OCI-M2 (cell line): Measurements from ENCODE around the gene NGEF.
"Not testable (repeated sequence)": the region's sequence is repeated elsewhere in the genome, so short reads cannot be mapped to it uniquely, and the experiment has no call there.

Experiments
- DNase-seq: peaks from one replicate; lab custom pipeline; 2025; ENCODE audit not compliant: unreplicated experiment; lab: John Stamatoyannopoulos, UW

NGEF gene, protein sequence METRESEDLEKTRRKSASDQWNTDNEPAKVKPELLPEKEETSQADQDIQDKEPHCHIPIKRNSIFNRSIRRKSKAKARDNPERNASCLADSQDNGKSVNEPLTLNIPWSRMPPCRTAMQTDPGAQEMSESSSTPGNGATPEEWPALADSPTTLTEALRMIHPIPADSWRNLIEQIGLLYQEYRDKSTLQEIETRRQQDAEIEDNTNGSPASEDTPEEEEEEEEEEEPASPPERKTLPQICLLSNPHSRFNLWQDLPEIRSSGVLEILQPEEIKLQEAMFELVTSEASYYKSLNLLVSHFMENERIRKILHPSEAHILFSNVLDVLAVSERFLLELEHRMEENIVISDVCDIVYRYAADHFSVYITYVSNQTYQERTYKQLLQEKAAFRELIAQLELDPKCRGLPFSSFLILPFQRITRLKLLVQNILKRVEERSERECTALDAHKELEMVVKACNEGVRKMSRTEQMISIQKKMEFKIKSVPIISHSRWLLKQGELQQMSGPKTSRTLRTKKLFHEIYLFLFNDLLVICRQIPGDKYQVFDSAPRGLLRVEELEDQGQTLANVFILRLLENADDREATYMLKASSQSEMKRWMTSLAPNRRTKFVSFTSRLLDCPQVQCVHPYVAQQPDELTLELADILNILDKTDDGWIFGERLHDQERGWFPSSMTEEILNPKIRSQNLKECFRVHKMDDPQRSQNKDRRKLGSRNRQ

DNA sequence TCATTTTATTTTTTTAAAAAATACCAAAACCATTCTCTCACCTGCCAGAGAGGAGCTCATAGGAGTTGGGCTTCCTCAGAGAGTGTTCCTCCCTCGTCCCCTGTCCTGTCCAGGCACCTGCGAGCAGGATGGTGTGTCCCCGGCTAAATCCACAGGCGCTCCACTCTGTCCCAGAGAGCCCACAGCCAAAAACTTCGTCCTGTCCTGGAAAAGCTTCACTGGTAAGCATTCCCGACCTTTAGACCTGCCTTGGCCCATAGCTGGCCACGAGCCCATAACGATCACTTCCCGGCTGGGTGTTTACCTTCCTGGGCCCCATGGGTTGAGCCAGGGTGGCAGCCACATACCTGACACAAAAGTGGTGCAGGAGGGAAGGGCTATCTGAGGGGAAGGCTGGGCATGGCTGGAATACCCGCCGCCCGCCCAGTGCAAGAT lies at the start of gene NGEF:
Gene NGEF (minus strand): TSS at position 230 of the 435 bp plus-strand sequence. CDS start 38,366 bp downstream, outside the sequence.
- DNase-seq, result no peak

DNA sequence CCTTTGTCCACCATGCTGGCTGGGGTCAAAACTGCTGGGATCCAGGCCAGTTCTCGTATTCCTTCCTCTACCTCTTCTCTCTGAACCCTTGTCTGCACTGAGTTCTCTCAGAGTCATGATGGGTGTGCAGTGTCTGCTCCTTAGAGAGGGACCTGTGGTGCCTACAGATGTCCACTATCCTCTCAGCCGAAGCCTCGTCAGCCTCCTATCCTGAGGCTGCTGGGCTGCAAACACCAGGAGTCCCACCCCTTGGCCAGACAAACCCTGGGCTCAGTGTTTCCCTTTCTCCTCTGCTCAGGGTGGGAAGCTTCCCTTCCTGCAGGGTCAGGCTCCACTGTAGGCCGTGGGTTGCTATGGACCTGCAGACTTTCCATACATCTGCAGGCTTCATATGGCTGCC lies 49.4 kb upstream of the NGEF start:
- DNase-seq, result no peak

DNA sequence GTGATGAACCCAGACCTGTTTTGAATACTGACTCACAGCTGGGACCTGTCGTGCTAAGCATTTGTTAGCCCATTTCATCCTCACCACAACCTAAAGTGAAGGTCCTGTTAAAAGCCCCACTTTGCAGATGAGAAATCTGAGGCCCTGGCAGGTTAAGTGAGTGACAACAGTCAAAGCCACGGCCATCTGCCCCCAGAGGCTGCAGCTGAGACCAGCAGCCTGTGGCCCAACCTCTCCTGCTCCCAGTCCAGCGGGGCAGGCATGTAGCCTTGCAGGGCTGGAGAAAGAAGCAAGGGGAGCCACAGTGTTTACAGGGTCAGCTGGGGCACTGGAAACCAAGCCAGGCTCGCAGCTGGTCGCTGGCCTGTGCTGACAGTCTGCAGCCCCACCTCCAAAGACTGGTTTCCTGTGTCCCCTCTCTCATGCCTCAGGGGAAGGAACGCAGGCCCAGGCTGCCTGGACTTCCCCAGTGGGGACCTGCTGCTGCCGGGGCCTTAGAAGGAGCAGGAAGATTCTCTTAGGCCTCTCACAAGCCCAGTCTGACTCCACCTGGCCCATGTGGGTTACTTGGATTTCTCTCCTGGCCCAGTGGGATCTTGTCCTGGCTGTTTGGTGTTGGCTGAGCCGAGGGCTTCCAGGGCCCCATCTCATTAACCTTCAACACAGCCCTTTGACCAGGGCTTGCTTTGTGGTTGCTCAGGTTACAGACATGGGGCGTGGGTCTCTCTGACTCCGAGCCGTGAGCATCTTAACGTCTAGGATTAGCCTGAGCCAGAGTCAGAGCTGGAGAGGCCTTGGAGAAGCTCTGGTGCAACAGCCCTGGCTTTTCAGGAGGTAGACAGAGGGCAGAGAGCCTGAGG lies 48.8 kb upstream of the NGEF start:
- no peak for DNase-seq

DNA sequence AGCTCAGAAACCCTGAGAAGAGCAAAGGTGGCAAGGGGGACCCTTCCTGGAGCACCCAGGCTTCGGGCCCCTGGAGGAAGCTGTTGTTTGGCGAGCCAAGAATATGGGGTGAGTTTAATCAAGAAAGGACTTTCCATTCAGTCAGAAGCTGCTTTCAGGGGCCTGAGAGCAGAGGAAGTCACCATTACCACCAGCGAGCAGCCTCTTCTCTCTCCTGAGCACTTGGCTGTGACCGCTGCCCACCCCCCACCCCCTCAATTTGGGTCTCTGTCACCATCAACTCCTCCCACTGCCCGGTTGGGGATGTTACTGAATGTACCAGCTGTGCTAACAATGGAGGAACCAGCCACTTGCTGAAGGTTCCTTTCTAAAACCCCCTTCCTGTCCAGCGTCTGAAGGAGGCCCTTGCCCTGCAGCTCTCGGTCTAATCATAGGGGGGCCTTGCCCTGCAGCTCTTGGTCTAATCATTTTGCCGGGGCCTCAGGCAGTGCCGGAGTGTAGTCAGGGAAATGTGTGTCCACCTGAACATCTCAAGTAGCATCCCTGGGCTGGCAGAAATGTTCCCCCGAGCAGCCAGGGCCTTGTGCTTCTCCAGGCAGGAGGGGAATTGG lies 48.0 kb upstream of the NGEF start:
- DNase-seq, result no peak

DNA sequence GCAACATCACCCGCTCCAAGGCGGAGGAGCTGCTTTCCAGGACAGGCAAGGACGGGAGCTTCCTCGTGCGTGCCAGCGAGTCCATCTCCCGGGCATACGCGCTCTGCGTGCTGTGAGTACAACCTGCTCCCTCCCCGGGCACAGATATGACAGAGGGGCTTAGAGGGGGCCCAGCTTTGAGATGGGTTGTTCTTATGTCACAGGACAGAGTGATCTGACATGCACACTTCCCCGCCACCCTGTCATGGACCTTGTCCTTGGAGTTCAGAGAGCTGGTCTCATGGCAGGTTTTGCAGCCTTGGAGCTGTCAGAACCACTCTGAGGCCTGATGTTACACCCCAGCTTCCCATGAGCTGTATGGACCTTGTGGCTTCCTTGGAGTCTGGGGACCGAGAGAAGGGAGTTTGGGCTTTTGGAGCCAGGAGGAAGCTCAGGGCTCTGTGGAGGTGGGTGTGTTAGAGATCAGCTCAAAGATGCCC lies 47.5 kb upstream of the NGEF start:
- DNase-seq, result no peak

DNA sequence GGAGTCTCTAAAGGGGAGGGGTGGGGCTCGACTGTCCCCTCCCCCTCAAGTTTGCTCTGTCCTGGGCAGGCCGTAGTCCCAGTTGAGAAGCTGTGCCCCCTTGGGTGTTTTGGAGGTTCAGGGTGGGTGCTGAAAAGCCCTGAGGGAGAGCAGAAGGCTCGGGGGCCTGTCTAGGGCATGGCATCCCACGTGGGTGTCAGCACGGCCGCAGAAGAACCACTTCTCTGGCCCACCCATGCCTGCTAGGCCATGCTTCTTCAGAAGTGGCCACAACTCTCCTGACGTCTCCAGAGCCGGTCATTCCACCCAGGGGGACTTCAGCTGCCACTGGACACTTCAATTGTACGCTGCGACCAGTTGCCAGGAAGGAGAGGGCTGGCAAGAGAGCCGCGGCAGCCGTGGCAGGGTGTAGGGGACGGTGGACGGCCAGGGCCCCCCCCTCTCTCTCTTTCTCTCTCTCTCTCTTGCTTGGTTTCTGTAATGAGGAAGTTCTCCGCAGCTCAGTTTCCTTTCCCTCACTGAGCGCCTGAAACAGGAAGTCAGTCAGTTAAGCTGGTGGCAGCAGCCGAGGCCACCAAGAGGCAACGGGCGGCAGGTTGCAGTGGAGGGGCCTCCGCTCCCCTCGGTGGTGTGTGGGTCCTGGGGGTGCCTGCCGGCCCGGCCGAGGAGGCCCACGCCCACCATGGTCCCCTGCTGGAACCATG lies 46.9 kb upstream of the NGEF start, which contains the start of gene INPP5D:
Gene INPP5D (plus strand): TSS at position 546 of the 704 bp plus-strand sequence. CDS start 137 bp downstream, at position 683.
- DNase-seq, result no peak

DNA sequence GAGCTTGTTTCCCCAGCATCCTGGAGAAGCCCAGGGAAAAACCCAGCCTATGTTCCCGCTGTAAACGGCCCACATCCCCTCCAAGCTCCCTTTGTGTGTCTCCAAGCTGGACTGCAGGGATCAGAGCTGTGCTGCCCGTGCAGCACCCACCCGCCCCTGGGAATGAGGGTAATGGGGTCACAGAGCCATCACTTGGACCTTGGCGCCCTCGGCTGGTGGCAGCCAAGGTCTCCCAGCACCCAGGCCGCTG lies 46.4 kb upstream of the NGEF start:
- DNase-seq, result peak; percentile 6

DNA sequence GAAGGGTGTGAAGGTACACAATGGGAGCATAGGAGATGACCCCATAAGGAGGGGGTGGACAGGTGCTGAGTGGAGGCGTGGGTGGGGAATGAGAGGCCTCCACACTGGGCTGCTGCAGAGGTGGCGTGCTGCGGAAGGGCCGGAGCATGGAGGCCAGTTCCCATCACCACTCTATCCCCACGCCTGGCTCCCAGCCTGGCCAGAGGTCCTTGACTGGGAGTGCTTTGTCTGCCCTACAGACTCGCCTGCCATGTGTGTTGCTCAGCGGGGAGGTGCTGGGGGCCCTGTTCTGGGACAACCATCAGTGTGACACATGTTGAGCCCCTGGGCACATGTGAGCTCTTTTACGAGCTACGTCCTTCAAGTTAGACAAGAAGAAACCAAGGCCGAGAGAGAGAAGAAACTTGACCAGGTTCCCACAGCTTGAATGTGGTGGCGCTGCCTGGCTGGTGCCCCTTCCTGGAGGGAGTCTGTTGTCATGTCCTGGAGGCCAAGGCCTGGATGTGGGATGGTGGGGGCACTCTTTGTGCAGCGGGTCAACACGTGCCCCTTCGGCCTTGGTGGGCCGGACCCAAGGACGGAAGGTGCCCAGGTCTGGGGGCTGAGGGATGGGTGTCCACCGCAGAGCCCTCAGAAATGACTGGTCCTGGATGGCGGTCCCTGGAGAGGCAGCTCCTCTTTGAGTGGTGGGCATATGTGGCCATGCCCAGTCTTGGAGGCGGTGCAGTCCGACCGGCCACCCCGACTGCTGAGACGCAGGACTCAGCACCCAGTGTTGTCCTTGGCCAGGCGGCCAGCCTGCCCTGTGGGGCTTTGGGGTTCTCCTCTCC lies 45.9 kb upstream of the NGEF start:
- no peak for DNase-seq

DNA sequence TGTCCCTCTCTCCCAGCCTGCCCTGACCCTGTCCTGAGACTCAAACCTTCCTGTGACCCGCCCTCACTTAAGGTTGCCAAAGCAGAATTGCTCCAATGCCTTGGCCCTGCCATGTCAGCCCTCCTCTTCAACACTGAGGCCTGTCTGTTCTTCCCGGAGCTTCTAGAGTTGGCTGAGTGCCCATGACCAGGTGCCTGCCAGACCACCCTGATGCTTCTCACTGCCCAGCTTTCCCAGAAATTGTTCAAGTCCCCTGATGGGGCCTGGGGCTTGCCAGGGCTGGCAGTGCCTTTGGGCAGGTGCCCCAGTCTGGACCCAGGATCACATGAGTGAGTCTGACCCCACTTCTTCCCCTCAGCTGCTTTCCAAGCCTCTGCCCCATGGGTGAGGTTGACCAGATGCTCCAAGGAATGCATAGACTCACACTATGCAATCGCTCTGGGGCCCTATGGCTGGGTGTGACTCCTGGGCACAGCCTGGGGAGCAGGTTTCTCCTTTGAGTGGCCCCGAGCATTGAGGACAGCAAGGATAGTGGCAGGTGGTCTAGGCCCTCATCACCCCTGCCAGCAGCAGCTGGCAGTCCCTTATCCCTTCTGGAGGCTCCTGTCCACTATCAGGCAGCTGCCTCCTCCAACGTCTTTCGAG lies 44.0 kb upstream of the NGEF start:
- DNase-seq, result no peak

DNA sequence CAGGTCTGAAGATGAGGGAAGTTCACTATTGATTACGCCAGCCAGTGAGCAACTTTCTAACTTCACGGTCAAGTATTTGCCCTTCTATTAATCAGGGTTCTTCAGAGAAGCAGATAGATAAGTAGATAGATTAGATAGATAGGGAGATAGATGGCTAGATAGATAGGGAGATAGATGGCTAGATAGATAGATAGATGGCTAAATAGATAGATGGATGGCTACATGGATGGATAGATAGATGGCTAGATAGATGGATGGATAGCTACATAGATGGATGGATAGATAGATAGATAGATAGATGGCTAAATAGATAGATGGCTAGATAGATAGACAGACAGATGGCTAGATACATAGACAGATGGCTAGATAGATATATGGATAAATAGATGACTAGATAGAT lies 42.3 kb upstream of the NGEF start:
- DNase-seq, result no peak

DNA sequence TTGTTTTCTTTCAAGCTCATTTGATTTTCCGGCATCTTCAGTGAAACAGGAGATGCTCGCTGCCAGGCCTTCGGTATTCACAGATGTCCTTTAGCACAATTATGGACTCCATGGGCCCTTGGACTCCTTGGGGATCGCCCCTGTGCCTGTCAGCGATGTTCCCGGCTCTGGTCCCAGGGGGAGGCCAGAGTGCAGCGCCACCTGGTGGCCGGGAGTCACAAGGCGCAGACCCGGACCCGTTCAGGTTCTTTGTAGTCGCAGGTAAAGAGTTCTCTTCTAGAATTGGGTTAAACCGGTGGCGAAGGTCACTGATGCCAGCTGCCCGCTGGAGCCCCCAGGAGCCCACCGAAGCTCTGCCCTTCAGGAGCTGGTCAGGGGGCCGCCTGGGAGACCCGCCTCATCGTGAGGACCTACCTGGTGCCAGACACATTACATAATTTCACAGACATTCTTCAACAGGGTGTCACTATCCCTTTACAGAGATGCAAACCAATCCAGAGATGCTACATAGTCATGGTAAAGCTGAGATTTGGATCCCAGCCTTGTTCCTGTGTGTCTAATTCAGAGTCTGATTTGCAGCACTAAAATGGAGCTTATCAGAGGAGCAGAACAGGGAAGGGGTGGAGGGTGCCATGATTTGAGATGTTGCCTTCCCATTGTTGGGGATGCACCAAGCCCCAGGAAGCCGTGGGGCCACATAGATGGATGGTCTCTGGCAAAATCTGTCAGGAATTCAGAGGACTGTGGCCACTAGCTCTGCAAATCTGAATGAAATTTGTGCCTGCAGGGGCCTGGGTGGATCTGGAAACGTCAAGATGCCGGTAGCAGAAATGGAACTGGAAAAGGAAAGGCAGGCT lies 41.1 kb upstream of the NGEF start:
- no peak for DNase-seq

DNA sequence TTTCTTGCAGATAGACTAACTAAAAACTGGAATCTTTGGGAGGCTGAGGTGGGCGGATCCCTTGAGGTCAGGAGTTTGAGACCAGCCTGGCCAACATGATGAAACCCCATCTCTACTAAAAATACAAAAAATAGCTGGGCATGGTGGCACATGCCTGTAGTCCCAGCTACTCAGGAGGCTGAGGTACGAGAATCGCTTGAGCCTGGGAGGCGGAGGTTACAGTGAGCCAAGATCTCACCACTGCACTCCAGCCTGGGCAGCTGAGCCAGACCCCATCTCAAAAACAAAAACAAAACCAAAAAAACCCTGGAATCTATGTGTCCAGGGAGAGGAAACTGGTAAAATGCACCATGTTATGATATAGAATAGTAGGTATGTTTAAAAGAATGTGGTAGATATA lies 39.5 kb upstream of the NGEF start:
- DNase-seq, result not testable (repeated sequence)

DNA sequence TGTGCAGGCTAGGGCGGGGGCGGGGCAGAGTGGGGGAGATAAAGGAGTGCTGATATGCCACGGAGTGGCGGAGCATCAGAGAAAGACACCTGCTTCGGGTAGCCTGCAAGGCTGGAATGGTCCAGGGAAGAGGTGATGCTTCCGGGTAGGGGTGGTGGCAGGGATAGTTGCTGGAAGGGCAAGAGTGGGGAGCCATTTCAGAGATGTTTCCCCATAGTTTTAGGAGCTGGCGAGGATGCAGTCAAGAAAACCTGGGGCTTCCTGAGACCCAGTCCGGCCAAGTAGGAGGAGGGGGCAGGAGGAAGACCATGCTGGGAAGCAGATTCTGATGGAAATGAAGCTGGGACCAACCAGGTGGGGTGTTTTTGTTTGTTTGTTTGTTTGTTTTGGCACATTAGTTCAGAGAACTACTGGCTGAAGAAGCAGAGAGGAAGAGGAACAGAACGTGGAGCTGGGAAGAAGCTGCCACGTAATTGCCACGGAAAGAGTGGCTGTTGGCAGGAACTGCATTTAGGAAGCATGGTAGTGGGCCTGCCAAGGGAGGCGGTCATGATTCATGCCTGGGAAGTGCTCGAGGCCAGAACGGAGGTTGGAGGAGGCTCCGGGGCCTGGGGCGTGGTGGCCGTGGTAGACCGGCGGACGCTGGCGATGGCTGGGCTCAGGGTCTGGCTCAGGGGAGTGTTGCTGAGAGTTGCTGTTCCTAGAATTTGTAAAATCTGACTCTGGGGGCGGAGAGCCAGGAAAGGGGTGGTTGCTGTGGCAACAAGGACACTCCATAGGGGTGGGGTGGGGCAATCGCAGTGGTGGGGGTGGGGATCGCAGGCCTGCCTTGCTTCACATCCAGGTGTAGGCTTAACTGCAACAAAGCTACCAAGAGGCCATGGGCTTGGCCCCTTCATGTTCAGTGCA lies 38.4 kb upstream of the NGEF start:
- no peak for DNase-seq

DNA sequence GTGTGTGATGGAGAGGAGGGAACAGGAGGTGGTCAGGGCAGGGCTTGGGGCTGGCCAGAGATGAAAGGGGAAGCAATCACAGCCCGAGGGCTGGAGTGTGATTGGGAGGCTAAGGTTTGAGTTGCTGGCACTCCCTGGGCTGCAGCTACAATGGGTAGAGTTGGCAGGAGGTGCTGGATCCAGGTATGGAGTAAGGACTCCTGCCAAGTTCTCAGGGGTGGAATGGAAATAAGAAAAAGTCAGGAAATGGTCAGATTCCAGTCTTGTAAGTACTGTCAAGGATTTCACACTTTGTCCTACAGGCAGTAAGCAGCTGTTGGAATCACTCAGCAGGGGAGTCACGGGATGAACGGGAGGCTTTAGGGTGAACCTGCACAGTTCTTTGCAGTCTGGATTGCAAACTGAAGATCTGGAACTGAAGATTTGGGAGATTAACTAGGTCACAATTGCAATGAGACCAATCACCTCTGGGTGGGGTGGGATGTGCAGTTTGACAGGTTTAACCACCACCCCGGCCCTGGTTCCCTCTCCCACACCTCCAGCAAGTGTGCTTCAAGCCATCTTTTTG lies 36.2 kb upstream of the NGEF start:
- DNase-seq, result no peak

DNA sequence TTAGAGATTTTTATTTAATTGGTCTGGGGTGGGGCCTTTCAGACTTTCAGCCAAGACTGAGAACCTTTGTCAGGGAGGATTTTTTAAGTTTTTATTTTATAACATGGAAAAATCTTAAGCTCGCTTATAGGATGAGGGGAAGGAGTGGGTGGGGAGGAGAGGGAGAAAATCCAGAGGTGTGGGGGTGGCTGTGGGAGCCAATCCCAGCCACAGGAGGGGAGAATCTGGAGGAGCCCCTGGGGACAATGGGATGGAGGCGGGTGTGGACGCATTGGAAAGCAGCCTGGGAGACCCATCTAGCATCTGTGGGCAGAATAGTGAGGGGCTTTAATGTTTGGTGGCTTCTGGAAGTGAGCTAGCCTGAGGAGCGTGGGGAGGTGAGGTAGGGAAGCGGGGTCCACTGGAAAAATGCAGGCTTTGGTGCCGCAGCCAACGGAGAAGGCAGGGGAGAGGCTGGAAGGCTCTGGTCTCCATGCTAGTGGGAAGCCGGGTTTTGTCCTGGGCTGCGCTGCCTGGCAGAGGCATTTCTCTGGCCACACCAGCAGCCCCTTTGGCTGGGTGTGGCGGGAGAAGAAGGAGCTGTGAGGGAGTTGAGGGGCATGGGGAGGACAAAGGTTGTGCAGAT lies 35.6 kb upstream of the NGEF start:
- DNase-seq, result no peak

DNA sequence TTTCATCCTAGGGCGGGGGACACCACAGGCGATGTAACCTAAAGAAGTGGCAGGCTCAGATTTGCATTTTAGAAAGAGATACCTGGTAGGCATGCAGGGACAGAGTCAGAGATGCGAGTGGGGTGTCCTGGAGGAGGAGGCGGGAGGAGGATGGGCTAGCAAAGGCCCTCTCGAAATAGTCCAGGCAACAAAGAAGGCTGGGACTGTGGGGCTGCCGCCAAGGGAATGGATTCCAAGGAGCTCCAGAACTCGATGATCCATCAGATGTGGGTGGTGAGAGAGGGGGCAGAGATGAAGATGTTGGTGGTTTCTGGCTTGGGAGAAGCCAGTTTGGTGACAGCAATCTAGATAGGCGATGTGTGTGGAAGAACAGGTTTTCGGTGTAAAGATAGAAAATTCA lies 34.6 kb upstream of the NGEF start:
- no peak for DNase-seq
